HG02623 (cell line): ENCODE results near the gene CFAP77.

Experiments used
- ATAC-seq: cut with Tn5 transposase; IDR thresholded peaks from one replicate; pipeline ENCODE4 v1.9.1; 2021; ENCODE audit warnings: moderate library complexity; ENCODE audit not compliant: unreplicated experiment

Gene CFAP77

GRCh38 chr9:132575005-132575609, 165.1 kb downstream of the CFAP77 start:
- no peak for ATAC-seq

- no peak for ATAC-seq
Observed at GRCh38 chr9:132575811-132576210, 165.8 kb downstream of the CFAP77 start.

- ATAC-seq = no peak
Observed at GRCh38 chr9:132577119-132577518, 167.1 kb downstream of the CFAP77 start.

GRCh38 chr9:132578367-132578932, 168.4 kb downstream of the CFAP77 start:
- no peak for ATAC-seq

- ATAC-seq = no peak
Observed at GRCh38 chr9:132579427-132579798, 169.4 kb downstream of the CFAP77 start.

- ATAC-seq = no peak
Observed at GRCh38 chr9:132582276-132582785, 172.3 kb downstream of the CFAP77 start, which contains the start of gene BARHL1. Gene BARHL1, plus strand, starts transcription at chr9:132582606. Its CDS starts 192 bp downstream, at chr9:132582798.

GRCh38 chr9:132582786-132583583, 173.0 kb downstream of the CFAP77 start:
- no peak for ATAC-seq

- no peak for ATAC-seq
Observed at GRCh38 chr9:132583584-132584304, 173.7 kb downstream of the CFAP77 start.

- no peak for ATAC-seq
Observed at GRCh38 chr9:132584601-132585560, 174.9 kb downstream of the CFAP77 start.

- no peak for ATAC-seq
Observed at GRCh38 chr9:132585954-132586829, 176.2 kb downstream of the CFAP77 start.

- ATAC-seq = no peak
Observed at GRCh38 chr9:132586830-132587591, 177.0 kb downstream of the CFAP77 start.

GRCh38 chr9:132587592-132587955, 177.6 kb downstream of the CFAP77 start:
- no peak for ATAC-seq

GRCh38 chr9:132588098-132588497, 178.1 kb downstream of the CFAP77 start:
- no peak for ATAC-seq

- ATAC-seq = no peak
Observed at GRCh38 chr9:132588501-132589147, 178.6 kb downstream of the CFAP77 start.

GRCh38 chr9:132589148-132590036, 179.4 kb downstream of the CFAP77 start:
- no peak for ATAC-seq

- no peak for ATAC-seq
Observed at GRCh38 chr9:132590037-132590317, 180.0 kb downstream of the CFAP77 start.
